AG09319 (cell line): ENCODE results near the gene SOBP.

Experiments used
- DNase-seq: peaks from one replicate; pipeline ENCODE4 v3.0.0-alpha.2; 2010; ENCODE audit warnings: low read depth; ENCODE audit errors: extremely low read depth
- CTCF ChIP-seq: IDR thresholded peaks from 2 replicates; pipeline ENCODE4 v1.5.1; 2011; ENCODE audit warnings: low read depth, mild to moderate bottlenecking, inconsistent platforms, low read length, moderate library complexity

The SOBP gene

GRCh38 chr6:107635057-107635515 is 145.2 kb downstream of the SOBP start:
- TF ChIP-seq CTCF: no peak
- no peak for DNase-seq

DNA sequence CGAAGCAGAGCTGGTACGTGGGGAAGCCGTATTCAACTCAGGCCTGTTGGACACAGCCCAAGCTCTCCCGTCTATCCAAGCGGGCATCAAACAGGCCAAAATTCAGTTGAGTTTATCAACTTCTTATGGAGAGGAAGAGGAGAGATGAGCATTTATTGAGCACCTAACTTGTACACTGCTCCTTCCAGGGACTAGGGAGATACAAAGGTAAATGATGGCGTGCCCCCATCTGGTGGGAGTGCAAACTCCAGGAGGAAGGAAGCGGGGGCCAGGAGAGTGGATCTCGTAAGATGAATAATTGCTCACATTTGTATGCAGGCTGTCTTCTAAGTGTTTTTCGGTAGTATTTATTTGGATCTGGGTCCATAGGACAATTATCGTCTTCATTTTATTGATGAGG is 146.6 kb downstream of the SOBP start:
- DNase-seq: no peak
- TF ChIP-seq CTCF: no peak

DNA sequence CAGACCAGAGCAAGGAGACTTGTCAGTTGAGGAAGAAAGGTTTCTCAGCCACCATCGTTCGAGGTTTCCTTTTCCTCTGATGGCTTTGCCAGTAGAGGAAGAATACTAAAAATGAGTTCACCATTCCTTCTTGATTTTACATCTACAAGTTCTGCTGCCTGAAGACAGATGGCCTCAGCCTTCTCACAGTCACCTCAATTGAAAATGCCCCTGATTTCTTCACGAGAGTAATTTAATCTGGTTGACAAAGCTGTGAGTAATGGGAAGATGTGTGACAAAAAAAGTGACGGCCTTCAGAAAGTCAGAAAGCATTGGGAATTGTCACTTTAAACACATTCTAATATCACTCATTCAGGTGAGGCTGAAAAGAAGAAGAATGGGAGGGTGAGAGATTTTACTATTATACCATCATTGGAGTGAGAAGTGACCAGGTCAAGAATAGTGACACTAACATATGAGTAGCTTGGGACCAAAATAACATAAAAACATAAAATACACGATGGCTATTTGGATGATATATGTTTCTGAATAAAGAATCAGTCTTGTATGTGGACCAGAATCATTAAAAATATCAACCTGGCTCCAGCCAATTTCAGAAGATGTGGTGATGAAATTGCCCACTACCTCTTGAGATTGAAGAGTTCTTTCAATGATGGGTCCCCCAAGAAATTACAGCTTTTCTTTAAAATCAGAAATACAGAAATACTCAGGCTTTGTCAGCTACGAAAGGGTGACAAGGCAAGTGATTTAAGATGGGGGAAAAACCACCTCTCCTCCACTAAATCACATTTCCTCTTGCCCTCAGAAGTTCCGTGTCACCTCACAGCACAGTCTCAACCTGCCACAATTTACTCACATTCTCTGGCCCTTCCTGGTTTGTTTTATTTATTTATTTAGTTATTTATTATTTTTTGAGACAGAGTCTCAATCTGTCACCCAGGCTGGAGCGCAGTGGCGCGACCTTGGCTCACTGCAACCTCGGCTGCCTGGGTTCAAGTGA is 147.7 kb downstream of the SOBP start:
- no peak for DNase-seq
- TF ChIP-seq CTCF: no peak

DNA sequence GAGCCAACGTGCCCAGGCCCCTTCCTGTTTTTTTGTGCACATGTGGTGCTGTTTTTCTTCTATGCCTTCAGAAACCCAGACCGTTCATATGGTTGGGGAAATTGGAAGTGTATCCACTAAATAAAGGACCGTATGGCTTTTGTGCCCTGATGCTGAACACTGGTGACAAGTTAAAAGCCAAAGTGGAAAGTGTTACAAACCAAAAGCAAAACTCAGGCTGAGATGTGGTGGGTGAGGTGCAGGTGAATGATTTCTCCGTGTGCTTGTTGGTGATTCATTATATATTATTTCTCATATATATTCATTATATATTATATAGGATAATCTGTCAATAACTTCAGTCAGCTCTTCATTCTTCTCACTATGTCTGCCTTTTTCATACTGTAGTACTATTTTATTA is 148.6 kb downstream of the SOBP start:
- no peak for TF ChIP-seq CTCF
- DNase-seq: no peak

DNA sequence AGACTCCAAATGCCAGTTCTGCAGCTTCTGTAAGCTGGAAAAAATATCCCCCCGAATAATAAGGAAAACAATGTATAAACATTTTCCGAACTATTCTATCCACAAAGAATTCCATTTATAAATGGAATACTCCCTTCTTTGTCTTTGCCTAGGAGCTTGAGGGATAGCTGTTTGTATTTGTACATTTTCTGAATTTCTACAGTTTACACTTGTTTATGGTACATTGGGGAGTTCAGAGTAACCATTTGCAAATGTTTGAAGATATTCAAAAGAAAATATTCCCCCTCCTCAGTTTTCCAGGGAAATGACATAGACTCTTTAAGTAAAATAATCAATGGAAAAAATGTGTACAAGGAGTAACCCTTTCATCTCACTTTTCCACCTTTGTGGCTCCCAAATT is 149.6 kb downstream of the SOBP start:
- DNase-seq: no peak
- no peak for TF ChIP-seq CTCF

GRCh38 chr6:107641071-107641470 is 151.2 kb downstream of the SOBP start:
- TF ChIP-seq CTCF: no peak
- DNase-seq: no peak

- no peak for TF ChIP-seq CTCF
Observed at GRCh38 chr6:107641500-107641941, 151.6 kb downstream of the SOBP start.

More at GRCh38 chr6:107641500-107641941, 151.6 kb downstream of the SOBP start:
- no peak for DNase-seq
